Body of pancreas (tissue), 4 donors: Measurements from ENCODE around the gene GUCY1B1.

Experiments
- CTCF ChIP-seq, 7 experiments: fragments of 450-650 bp in 4 of 7; fragments of 200-600 bp in 3 of 7; sonication (generic) in 3 of 7; IDR thresholded peaks; one replicate each; pipeline ENCODE4 v1.5.1; 2016 to 2019; ENCODE audit warnings: antibody characterized with exemption in 7 of 7
- POLR2A ChIP-seq, 3 donors: fragments of 450-650 bp; IDR thresholded peaks; one replicate each; pipeline ENCODE4 v1.6.1; 2016; ENCODE audit warnings: antibody characterized with exemption in 3 of 3, mild to moderate bottlenecking in 2 of 3

DNA sequence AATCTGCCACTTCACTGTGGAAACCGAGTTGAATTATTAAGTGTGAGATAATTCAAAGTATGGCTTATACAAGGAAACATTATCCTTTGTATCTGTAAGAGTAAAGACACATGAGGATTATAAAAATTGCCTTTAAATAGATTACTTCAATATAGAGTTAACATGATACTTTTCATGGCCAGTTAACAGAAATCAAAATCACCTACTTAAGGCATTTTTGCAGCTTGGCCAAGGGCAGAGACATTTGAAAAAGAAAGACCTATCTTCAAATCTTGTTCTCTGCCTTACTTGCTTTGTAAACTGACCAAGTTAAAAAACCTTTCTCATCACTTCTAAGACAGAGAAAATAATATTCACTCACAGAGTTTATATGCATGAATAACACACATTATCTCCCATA lies 44.9 kb upstream of the GUCY1B1 start:
- no peak for TF ChIP-seq POLR2A (IDR thresholded peaks at IDR 0.05)
- no peak for TF ChIP-seq CTCF (IDR thresholded peaks at IDR 0.05)
